ENCODE data around the gene OPCML.

OPCML gene

DNA sequence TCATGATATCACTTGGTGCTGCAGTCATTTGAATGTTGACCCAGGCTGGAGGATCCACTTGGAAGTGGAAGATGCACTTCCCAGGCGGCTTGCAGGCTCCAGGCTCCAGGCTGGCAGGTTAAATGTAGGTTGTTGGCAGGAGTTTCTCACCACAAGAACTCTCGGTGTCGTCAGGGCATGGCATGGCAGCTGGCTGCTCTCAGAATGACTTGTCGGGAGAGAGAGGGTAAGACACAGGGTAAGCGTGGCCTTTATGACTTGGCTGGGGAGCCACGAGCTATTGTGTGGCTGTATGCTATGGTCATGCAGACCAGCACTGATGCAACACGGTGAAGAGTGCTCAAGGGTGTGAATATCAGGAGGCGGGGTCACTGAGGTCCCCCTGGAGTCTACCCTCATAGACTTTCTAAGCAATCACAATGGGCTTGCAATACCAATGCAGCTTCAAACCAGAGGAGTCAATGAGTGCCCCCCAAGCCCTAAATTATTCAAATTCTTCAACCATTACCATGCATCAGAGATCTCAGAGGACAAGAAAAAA lies 1027.7 kb downstream of the OPCML start:
- no peak for DNase-seq

DNA sequence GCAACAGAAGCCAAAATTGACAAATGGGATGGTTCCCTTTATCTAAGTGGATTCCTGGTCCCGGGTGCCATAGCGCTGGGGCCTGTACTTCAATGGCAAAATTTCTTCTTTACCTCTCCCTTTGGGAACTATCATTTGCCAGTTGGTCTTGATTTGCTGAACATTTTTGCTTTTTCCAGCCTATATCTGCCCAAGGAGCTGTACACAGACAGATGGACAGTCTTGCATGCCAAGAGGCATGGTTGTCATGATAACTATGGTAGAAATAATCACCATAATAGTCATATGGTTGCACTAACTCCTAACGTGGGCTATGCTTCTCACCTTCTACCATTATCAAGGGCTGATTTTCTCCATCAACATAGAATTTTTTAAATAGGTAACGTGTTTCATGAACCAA lies 1030.9 kb downstream of the OPCML start:
- no peak for DNase-seq

DNA sequence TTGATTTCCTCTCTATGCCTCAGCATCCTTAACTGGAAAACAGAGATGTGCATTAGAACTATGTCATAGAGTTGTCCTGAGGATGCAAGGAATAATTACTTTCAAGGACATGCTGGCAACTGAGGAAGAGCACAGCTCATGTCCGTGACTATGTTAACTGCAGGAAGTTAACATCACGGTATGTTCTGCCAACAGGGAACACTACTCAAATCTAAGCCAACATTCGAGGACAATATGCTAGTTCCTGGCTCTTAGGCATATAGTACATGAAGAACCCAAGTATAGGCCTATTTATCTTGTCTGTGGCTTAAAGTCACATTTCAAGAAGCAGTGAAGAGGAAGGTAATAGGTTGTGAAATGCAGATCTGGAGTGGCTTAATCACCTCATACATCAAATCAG lies 1032.6 kb downstream of the OPCML start:
- no peak for DNase-seq

DNA sequence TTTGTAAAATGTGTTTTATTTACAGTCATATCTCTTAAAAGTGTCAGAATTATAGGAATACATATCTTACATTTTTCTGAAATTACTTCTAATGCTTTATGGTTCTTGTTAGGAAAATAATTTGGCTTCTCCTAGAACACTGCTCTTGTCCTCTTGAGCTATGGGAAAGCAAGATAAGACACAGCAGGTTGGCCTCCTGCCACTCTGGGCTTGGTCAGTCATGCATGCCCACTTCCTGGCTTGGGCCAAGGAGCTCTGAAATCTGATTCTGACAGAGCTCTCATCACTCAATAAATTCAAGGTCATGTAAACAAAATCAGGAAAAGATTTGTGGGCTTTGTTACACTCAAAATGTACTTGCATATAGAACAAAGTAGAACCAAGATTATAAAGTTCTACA lies 1036.0 kb downstream of the OPCML start:
- no peak for DNase-seq

DNA sequence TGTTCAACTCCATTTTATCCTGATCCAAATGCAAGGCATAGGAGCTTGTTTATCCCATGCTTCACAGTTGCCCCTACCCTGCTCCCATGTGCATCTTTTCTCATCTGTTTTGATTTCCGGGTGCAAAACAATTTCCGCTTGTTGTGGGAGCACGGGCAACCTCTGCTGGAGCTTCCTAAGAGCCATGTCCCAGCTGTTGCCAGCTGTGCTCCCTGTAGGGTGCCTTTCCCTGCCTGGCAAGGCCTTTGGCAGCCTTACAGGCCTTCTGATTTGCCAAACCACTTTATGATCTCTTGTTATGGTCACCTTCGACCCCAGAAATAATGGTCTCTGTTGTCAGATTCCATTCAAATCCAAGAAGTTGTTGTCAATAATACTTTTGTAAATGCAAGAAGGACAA lies 1038.5 kb downstream of the OPCML start:
- DNase-seq = no peak

DNA sequence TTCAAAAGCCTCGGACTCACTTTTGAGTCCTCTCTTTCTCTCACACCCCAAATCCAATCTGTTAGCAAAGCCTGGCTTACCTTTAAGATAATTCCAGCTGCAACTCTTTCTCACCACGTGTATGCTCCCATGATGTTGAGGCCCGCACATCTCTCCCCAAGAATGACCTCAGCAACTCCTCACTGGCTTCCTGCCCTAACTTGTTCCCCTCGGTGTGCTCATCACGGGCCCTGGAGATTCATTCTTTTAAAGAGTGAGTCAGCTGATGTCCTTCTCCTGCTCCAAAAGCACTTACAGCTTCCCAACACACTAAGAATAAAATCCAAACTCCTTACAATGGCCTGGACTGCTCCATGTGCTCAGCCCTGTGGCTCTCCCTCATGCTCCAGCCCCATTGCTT lies 1041.3 kb downstream of the OPCML start:
- no peak for DNase-seq

DNA sequence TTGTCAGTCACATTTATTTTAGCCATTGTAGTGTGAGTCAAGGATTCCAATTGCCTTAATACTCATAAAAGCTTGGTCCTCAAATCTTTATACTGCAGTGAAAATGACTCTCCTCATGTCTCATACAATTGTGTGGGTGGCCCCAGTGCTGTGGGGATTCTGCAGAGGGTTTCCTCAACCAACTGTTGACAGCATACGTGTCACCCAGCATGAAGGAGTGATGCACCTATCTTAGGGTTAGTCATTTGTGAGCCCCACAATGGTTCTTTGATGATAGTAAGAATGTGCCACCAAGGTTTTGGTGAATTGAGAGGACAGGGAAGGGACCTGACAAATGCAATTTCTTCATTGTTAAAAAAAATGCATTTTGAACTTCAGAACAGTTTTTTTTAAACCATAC lies 1046.2 kb downstream of the OPCML start:
- no peak for DNase-seq

DNA sequence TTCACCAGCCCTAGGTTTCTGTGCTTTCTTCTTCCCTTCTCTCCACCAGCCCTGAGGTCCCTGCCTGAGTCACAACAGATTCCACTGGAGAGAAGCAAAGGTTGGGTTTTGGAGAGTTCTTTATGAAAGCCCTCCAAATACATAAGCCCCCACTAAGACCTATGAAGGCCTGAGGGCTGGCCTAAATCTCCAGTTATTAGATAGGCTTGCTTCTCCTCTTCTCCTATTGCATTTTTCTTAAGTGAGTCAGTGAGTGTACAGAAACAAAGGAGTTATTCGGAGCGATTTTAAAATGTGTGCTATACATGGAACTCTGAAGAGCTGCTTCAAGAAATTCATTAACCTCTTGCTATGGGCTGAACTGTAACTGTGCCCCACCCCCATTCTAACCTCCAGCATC lies 1057.3 kb downstream of the OPCML start:
- DNase-seq = no peak

DNA sequence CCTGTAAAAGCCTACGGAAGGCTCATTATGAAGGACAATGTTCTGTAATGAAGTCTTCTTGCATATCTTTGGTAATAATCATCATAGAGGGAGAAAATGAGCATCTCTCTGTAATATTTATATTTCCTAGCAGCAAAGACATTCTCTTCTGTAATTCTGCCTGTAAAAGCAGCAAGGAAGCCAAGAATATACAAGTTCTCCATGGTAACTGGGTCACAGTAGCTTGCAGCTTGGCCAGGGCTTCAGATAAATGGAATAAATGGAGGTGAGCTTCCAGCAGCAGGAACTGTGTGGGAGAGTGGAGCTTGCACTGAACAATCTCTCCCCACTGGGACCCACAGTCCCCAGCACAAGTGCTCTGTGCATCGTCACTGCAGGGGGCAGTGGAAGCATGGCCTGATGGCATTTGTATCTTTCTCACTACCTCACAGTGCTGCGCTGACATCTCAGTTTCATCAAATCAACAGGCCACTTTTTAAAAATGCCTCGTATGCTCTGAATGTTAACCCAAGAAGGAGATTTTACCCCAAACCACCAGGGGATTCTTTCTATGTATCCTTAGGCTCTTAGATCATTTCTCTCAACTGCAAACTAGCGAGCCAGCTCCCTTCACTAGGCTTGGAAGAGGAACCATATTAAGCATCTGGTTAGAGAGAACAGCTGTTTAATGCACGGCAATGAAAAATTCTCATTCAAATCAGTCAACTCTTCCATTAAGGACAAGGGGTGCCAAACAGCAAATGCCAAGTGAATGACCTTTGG lies 1059.7 kb downstream of the OPCML start:
- DNase-seq = no peak

DNA sequence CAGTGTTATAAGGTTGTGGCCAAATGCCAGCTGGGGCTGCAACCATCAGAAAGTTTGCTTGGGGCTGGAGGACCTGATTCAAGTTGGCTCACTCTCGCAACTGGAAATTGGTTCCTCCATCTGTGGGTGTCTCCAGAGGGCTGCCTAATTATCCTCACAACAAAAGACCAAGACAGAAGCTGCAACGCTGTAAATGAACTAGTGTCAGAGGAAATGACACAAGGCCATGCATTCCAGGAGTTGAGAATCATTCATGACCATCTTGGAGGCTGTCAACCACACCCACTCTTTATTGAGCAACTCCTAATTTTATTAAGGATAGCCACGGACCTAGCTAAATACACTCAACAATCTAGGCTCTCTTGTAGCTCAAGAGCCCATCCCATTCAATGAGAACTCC lies 1060.8 kb downstream of the OPCML start:
- DNase-seq = no peak

DNA sequence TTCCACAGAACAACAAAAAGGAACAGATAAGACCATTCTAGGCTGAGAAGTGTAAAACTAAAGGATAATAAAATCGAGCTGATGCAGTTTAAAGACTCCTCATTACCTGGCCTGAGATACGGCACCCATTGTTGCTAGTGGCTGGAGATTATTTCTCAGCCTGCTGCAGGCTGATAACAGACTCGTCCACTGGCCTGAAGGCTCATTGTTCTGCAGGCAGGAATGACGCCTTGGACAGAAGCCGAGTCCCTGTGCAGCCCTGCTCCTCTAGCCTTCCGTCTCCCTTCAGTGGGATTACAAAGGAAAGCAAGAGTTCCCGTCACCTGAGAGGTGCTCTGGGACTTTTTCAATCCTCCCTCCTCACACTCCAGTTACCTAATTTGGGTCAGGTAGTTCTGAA lies 1065.3 kb downstream of the OPCML start:
- no peak for DNase-seq

DNA sequence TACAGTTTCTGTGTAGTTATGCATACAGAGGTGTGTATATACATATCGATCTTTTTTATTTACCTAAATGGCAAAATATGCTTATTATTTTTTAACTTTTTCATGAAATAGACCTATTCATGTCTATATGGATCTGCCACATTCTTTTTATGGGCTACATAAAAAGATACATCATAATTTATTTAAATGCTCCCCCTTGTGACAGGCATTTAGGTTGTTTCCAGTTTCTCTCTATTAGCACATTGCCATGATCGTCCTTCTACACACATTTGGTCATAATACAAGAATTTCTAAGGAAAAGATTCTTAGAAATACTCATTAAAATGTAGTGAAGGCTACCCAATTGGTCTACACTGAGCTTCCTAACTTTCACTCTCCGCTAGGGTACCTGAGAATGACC lies 1067.4 kb downstream of the OPCML start:
- DNase-seq = no peak

DNA sequence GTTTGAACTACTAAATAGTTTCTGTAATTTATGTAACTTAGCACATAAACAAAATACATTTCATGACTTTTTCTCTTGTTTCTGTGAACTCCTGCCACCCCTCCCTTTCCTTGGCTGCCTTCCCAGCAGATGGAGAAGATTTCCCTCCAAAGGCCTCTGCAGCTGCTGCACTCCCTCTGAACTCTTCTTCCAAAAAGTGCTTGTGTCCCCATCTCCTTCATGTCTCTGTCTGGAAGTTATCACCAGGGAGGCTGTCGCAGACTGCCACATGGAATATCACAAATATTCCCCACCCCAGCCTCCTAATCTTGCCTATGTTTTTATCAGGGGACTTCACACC lies 1068.3 kb downstream of the OPCML start:
- no peak for DNase-seq

DNA sequence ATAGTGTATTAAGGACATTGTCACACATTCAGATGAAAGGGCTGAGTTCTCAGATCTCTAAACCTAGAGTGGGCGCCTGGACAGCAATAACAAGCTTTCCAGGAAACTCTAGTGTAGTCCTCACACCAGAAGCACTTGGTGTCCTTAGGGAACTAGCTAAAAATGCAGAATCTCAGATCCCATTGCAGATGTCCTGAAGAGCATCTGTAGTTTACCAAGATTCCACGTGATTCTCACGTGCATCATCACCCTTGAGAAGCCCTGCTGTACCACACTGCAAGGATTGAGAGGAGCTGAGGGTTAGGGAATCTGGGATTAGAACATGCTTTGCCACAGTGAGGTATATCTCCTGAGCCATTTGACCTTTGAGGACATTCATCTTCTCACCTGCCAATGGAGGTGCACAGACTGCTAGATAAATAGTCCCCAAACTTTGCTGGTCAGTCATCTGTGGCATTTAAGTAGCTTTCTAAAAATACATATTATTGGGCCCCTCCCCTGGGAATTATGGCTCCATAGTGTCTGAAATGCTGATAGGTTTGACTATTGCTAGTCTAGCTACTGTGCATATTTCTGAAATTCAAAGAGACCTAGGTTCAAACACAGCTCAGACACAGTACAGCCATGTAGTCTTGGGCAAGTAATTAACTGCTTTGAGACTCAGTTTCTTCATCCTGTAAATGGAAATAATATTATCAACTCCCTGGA lies 1068.9 kb downstream of the OPCML start:
- no peak for DNase-seq

DNA sequence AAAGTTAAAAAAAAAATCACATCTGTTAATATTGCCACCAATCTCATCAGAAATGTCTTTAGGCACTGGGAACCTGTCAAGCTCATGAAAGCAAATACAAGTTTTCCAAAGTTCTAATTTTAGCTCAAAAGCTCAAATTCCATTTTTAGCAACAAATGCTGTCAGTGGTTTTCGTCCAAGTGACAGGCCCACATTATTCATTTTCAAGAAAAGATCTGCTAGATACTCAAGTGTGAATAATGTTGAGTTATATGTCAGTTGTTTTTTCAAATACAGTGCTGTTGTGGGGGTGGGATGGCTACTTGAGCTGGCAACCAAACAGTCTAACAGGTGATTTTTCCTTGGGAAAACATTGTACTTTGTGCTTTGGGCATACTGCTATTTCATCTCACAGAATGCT lies 1072.6 kb downstream of the OPCML start:
- no peak for DNase-seq

DNA sequence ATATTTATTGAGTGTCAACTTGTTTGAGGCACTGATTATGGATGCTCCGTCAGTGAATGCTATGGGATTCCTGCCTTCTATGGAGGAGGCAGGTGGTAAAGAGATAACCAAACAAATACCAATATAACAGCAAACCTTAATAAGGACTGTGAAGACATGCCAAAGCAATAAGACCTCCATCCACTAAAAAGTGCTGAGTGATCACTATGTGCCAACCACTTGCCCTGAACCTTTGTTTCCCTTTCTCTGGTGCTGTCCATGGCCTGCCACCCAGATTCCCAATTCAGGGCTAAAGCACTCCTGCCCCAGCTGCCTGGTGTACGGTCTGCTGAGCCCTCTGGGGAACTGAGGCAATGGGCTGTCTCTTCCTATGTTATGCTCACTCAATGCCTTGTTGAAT lies 1074.9 kb downstream of the OPCML start:
- no peak for DNase-seq

DNA sequence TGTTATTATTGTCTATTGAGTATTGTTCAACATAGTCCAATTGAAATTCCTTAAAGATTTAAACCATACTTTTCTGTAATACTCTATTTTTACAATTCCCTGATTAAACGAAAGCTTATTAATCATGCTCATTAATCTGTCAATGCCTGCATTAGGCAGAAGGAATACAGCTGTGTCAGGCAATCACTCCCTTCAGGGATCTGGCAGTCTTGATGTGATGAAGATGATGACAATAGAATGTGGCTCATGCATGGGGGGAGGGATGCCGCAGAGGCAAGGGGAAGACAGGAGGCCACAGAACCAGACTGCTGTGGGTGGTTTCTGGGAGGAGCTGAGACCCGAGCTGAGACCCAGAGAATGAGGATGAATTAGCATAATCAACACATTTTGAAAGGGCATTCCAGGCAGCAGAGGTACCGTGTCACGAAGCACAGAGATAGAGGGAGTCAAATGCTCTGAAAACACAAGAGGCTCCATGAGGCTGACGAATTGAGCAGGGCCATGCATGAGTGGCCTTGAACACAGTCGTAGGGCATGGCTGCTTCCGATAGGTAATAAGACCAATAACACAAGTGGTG lies 1075.5 kb downstream of the OPCML start:
- DNase-seq = no peak

DNA sequence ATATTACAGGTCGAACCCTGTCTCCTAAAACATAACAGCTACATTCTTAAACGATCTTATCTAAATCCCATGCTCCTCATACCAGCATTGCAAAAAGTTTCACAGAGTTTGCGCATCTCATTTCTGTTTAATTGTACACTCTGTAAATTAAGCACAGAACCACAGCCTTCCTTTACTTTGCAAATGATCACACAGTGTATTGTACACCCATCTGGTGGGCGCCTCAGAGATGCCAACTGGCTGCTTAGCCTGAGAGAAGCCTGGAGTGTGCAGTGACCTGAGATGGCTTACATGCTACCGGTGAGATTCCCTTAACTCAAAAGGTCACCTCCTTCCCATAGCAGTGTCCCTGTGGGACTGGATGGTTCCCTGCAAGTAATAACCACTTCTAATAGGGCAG lies 1077.3 kb downstream of the OPCML start:
- DNase-seq = no peak

DNA sequence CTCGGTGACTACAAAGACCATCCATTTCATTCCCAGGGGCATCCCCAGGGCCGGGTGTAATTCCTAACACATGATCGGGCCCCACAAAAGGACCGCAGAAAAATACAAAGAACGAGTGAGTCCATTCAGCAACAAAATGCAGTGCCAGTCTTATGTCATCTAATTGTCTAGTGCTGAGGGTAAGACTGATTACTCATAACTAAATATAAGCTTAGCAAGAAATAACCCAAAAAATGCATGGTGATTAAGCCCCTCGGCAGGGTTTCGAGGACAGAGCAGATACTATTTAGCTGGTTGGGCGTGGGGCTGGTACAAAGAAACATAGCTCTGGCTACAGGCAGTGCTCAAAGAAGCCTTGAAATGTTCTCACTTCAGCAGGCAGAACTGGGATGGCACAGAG lies 1078.9 kb downstream of the OPCML start:
- no peak for DNase-seq

DNA sequence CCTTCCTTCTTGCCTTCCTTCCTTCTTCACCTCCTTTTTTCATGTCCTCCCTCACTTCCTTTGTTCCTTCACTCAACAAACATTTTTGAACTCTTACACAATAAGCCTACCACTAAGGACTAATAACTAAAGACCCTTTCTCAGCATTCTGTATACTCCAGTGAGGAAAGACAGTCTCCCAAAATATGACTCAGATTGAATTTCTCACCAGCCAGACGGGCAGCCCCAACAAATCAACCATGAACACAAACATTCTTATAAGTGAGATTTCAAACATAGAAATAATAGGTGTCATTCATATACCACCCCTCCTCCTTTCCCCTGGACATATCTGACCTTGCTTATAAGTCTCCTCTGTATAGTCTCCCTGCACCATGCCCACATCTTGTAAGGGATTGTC lies 1079.7 kb downstream of the OPCML start:
- no peak for DNase-seq

DNA sequence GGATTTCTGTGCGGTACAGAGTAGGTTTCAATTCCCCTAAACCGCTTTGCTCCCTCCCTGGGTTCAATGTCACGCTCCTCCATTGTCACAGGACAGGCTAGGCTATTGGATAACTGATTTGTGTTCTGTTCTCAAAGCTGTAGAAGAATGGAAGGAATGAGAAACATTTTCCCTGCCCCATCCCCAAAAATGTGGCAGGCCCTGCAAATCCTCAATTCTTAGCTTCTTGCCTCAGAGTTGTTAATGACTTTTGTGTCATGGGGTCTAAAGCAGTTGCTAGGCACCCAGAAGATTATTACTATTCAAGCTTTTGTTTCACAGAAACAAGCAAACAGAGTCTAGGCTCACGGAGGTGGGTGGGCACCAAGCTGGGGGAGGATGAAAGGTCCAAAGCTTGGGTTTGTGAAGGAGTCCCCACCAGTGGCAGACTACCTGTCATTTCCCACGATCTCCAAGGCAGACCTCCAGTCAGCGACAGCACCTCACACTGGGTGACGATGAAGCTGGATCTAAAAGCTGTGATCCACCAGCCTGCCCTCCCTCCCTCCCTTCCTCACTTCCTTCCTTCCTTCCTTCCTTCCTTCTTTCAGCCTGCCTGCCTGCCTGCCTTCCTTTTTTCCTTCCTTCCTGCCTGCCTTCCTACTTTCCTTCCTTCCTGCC lies 1080.2 kb downstream of the OPCML start:
- no peak for DNase-seq

DNA sequence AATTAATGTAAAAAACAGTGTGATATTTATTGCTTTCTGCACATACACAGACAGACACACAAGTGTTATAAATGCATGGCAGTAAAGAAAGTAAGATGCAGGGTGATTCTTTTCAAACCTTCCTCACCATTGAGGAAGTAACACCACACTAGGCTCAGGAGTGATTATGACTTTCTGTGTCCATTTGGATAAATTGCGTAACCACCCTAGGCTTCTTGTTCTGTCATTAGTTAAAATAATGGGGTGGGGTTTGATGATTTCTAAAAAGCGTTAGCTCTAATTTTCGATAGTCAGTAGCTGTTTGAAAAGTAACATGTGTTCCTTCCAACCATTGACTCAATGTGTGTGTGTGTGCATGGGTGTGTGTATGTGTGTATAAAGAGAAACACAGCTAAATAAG lies 1081.7 kb downstream of the OPCML start:
- DNase-seq = no peak

DNA sequence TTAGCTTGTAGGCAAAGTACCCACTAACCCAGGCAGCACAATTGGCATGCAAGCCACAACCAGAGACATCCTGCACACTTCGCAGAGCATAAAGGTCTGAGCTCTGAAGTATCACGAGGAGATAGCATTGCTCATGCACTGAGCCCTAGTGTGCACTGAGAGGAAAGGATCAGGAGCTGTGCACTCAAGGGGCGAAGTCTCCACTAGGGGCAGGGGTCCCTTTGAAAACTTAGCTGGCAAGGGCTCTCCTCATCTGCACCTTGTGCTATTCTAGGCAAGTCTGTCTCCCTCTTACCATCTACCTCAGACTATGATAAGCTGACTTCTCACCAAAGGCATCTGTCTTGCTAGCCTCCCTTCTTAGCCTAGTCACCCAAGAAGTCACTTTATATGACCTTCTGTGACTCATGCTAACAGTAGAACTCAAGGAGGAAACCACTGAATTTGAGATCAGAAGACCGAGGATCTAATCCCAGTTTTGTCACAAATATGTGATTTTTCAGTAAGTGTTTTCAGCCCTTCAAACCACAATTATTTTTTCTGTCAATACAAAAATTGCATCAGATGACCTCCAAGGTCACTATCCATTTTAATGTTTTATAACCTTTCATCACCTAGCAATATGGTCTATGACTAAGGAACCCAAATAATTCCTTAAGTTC lies 1083.8 kb downstream of the OPCML start:
- DNase-seq = no peak

Data from activated T-cell treated with anti-CD3 and anti-CD28 coated beads, Interleukin-2, amount 50 U/mL, for 1 hour (primary cell).